ENCODE results near the gene SHCBP1. TPM values are rescaled to one million over a fixed set of nuclear protein-coding genes. Genes with fewer than 3 reads are reported as not detected.

Gene SHCBP1
- total RNA-seq, 1 donor from 2014 or later: 0.44 TPM

DNA sequence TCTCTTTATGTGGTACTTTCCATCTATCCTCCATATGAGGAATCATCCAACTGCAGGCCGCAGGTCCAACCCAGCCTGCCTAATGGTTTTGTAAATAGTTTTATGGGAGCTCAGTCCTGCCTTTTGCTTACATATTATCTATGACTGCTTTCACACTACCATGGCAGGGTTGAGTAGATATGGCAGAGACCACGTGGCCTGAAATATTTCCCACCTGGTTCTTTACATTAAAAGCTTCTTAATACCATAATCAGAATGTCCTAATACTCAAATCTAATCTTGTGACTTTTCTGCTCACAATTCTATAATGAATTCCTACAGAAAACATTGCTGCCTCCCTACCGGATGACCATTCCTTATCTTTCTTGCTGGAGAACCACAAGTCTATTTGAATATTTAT is 71.7 kb downstream of the SHCBP1 start:
- no peaks in the 10 kb centered on the region for H3K4me1 ChIP-seq
- peaks cover 20% of the 10 kb centered on the region for H3K27me3 ChIP-seq (ENCODE audit: low read depth)
- TF ChIP-seq, protein P1, sequence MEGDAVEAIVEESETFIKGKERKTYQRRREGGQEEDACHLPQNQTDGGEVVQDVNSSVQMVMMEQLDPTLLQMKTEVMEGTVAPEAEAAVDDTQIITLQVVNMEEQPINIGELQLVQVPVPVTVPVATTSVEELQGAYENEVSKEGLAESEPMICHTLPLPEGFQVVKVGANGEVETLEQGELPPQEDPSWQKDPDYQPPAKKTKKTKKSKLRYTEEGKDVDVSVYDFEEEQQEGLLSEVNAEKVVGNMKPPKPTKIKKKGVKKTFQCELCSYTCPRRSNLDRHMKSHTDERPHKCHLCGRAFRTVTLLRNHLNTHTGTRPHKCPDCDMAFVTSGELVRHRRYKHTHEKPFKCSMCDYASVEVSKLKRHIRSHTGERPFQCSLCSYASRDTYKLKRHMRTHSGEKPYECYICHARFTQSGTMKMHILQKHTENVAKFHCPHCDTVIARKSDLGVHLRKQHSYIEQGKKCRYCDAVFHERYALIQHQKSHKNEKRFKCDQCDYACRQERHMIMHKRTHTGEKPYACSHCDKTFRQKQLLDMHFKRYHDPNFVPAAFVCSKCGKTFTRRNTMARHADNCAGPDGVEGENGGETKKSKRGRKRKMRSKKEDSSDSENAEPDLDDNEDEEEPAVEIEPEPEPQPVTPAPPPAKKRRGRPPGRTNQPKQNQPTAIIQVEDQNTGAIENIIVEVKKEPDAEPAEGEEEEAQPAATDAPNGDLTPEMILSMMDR (IDR thresholded peaks at IDR 0.05; ENCODE audit: borderline replicate concordance): no peak
- no peak overlapping the region for H3K4me3 ChIP-seq
- no peaks in the 10 kb centered on the region for H3K9me3 ChIP-seq (replicated peaks)
- no peak for DNase-seq
- H3K36me3 ChIP-seq: no peaks in the 10 kb centered on the region
- intact Hi-C loops (cut with micrococcal nuclease): no loop called here
- no peak overlapping the region for H3K27ac ChIP-seq (replicated peaks)

Other genes starting within 250 kb of the SHCBP1 start
- gene VPS35, start 67.8 kb upstream of the SHCBP1 start, total RNA-seq: 74.6 TPM
- 1.4 TPM for gene ORC6, start 68.3 kb upstream of the SHCBP1 start, total RNA-seq
- 256 TPM for gene MYLK3, start 127.0 kb upstream of the SHCBP1 start, total RNA-seq
- 12.5 TPM for gene C16orf87, start 209.8 kb upstream of the SHCBP1 start, total RNA-seq

Measured in left ventricle myocardium inferior (tissue), 1 donor.